ENCODE data around the gene LRRC61. TPM values are rescaled to one million over a fixed set of nuclear protein-coding genes. Genes with fewer than 3 reads are reported as not detected.

Gene LRRC61
- total RNA-seq, 1 donor from 2014 or later, result 13.0 TPM

DNA sequence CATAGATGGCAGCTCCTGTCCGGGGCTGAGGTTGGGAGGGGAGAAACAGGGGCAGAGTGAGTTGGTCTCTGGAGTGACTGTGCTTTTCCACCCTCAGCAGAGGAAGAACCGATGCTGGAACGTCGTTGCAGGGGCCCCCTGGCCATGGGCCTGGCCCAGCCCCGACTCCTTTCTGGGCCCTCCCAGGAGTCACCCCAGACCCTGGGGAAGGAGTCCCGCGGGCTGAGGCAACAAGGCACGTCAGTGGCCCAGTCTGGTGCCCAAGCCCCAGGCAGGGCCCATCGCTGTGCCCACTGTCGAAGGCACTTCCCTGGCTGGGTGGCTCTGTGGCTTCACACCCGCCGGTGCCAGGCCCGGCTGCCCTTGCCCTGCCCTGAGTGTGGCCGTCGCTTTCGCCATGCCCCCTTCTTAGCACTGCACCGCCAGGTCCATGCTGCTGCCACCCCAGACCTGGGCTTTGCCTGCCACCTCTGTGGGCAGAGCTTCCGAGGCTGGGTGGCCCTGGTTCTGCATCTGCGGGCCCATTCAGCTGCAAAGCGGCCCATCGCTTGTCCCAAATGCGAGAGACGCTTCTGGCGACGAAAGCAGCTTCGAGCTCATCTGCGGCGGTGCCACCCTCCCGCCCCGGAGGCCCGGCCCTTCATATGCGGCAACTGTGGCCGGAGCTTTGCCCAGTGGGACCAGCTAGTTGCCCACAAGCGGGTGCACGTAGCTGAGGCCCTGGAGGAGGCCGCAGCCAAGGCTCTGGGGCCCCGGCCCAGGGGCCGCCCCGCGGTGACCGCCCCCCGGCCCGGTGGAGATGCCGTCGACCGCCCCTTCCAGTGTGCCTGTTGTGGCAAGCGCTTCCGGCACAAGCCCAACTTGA lies 48.2 kb downstream of the LRRC61 start:
- peaks cover 42% of the 10 kb centered on the region for H3K4me1 Mint-ChIP-seq (ENCODE audit: unreplicated experiment)
- H3K4me3 Mint-ChIP-seq, result peak overlapping the region; percentile 97
- H3K27ac Mint-ChIP-seq, result peak overlapping the region; percentile 95
- DNase-seq (ENCODE audit: extremely low spot score, unreplicated experiment), result no peak
- H3K27me3 Mint-ChIP-seq, result no peaks in the 10 kb centered on the region
- peaks cover 23% of the 10 kb centered on the region for H3K36me3 Mint-ChIP-seq
- TF ChIP-seq, protein P1, sequence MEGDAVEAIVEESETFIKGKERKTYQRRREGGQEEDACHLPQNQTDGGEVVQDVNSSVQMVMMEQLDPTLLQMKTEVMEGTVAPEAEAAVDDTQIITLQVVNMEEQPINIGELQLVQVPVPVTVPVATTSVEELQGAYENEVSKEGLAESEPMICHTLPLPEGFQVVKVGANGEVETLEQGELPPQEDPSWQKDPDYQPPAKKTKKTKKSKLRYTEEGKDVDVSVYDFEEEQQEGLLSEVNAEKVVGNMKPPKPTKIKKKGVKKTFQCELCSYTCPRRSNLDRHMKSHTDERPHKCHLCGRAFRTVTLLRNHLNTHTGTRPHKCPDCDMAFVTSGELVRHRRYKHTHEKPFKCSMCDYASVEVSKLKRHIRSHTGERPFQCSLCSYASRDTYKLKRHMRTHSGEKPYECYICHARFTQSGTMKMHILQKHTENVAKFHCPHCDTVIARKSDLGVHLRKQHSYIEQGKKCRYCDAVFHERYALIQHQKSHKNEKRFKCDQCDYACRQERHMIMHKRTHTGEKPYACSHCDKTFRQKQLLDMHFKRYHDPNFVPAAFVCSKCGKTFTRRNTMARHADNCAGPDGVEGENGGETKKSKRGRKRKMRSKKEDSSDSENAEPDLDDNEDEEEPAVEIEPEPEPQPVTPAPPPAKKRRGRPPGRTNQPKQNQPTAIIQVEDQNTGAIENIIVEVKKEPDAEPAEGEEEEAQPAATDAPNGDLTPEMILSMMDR (conservative IDR thresholded peaks at IDR 0.05), result no peak
- no peaks in the 10 kb centered on the region for H3K9me3 Mint-ChIP-seq

DNA sequence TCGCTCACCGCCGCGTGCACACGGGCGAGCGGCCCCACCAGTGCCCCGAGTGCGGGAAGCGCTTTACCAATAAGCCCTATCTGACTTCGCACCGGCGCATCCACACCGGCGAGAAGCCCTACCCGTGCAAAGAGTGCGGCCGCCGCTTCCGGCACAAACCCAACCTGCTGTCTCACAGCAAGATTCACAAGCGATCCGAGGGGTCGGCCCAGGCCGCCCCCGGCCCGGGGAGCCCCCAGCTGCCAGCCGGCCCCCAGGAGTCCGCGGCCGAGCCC lies 48.8 kb downstream of the LRRC61 start:
- Mint-ChIP-seq H3K36me3 (peaks cover 23% of the 10 kb centered on the region), H3K27ac (no peak overlapping the region), H3K9me3 (no peaks in the 10 kb centered on the region), H3K4me3 (no peak overlapping the region), H3K27me3 (no peaks in the 10 kb centered on the region), H3K4me1 (ENCODE audit: unreplicated experiment) (peaks cover 47% of the 10 kb centered on the region)
- no peak for DNase-seq (ENCODE audit: extremely low spot score, unreplicated experiment)
- TF ChIP-seq, protein P1 (conservative IDR thresholded peaks at IDR 0.05), result no peak

DNA sequence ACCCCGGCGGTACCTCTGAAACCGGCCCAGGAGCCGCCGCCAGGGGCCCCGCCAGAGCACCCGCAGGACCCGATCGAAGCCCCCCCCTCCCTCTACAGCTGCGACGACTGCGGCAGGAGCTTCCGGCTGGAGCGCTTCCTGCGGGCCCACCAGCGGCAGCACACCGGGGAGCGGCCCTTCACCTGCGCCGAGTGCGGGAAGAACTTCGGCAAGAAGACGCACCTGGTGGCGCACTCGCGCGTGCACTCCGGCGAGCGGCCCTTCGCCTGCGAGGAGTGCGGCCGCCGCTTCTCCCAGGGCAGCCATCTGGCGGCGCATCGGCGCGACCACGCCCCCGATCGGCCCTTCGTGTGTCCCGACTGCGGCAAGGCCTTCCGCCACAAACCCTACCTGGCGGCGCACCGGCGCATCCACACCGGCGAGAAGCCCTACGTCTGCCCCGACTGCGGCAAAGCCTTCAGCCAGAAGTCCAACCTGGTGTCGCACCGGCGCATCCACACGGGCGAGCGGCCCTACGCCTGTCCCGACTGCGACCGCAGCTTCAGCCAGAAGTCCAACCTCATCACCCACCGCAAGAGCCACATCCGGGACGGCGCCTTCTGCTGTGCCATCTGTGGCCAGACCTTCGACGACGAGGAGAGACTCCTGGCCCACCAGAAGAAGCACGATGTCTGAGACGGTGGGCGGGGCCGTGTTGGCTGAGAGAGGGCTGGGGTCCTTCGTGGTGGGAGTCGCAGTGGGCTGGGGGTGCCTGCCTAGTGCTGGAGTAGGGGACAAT lies 49.3 kb downstream of the LRRC61 start:
- Mint-ChIP-seq H3K36me3 (peaks cover 23% of the 10 kb centered on the region), H3K4me1 (ENCODE audit: unreplicated experiment) (peaks cover 52% of the 10 kb centered on the region), H3K27ac (peak overlapping the region; percentile 94), H3K9me3 (no peaks in the 10 kb centered on the region), H3K4me3 (peak overlapping the region; percentile 83), H3K27me3 (no peaks in the 10 kb centered on the region)
- TF ChIP-seq, protein P1 (conservative IDR thresholded peaks at IDR 0.05), result no peak
- DNase-seq (ENCODE audit: extremely low spot score, unreplicated experiment), result no peak

DNA sequence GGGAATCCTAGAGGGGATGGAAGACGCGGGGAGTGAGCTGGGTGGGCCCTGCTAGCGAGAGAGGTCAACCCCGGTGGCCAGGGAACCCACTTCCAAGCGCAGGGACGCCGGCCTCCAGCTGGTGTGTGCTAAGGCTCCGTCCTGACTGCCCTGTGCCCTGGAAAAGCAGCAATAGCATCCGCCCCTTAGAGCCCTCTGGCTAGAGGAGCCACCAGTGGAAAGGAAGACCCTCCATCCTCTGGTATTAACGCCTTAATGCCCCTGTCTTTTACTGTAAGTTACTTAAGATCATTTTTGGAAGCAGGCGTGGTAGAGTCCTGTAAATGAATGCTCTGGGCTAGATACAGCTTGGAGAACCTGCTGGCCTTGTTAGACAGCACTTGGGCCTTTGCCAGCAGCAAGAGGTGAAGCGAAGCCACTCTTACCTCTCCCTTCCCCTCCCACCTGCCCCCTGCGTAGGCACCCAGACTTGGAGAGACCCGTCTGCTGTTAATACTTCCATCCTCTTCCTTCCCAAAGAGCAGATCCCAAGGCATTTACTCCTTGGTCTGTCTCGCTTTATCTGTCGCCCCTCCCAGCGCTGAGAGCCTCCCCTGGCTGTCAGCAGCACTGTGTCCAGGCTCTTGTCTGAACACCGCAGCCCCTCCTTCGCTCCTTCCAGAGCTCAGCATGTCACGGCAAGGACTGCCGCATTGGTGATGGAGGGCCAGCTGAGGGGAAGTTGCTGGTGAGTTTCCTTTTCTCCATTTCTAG lies 50.1 kb downstream of the LRRC61 start:
- peaks cover 55% of the 10 kb centered on the region for H3K4me1 Mint-ChIP-seq (ENCODE audit: unreplicated experiment)
- peak overlapping the region; percentile 94 for H3K27ac Mint-ChIP-seq
- no peak for DNase-seq (ENCODE audit: extremely low spot score, unreplicated experiment)
- peaks cover 23% of the 10 kb centered on the region for H3K36me3 Mint-ChIP-seq
- no peaks in the 10 kb centered on the region for H3K9me3 Mint-ChIP-seq
- peak overlapping the region; percentile 83 for H3K4me3 Mint-ChIP-seq
- TF ChIP-seq, protein P1 (conservative IDR thresholded peaks at IDR 0.05), result no peak
- no peaks in the 10 kb centered on the region for H3K27me3 Mint-ChIP-seq

DNA sequence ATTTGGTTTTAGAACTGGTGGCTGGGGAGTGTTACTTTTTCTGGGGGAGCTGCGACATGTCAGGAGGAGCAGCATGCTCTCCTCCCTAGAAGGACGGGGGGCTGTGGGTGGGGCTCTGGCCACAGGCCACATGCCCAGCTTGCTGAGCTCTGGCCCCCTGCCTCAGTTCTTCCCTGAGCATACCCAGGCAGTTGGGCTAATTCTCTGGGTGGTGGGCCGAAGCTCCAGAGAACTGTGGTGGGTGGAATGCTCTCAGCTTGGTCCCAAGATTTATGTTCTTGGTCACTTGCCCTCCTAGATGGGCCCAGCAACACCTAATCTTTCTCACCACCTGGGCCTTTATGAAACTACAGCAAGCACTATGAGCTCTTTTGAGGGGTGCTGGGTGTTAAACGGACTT lies 50.9 kb downstream of the LRRC61 start:
- TF ChIP-seq, protein P1 (conservative IDR thresholded peaks at IDR 0.05), result no peak
- H3K27me3 Mint-ChIP-seq, result no peaks in the 10 kb centered on the region
- peak overlapping the region; percentile 83 for H3K4me3 Mint-ChIP-seq
- H3K9me3 Mint-ChIP-seq, result no peaks in the 10 kb centered on the region
- H3K36me3 Mint-ChIP-seq, result peaks cover 23% of the 10 kb centered on the region
- H3K4me1 Mint-ChIP-seq (ENCODE audit: unreplicated experiment), result peaks cover 56% of the 10 kb centered on the region
- DNase-seq (ENCODE audit: extremely low spot score, unreplicated experiment), result no peak
- peak overlapping the region; percentile 94 for H3K27ac Mint-ChIP-seq
